Upper lobe of left lung (tissue), 4 donors: Measurements from ENCODE around the gene CD14.

Experiments
- CTCF ChIP-seq, 6 experiments: fragments of 450-650 bp in 4 of 6; fragments of 200-600 bp in 2 of 6; sonication (generic) in 2 of 6; IDR thresholded peaks; one replicate each; pipeline ENCODE4 v1.5.1; 2016 to 2019; ENCODE audit warnings: antibody characterized with exemption in 6 of 6
- EP300 ChIP-seq, 4 donors: sonication (generic); formaldehyde crosslinking; IDR thresholded peaks; one replicate each; pipeline ENCODE4 v1.5.1; 2017; ENCODE audit warnings: antibody characterized with exemption in 4 of 4, control low read depth in 2 of 4

DNA sequence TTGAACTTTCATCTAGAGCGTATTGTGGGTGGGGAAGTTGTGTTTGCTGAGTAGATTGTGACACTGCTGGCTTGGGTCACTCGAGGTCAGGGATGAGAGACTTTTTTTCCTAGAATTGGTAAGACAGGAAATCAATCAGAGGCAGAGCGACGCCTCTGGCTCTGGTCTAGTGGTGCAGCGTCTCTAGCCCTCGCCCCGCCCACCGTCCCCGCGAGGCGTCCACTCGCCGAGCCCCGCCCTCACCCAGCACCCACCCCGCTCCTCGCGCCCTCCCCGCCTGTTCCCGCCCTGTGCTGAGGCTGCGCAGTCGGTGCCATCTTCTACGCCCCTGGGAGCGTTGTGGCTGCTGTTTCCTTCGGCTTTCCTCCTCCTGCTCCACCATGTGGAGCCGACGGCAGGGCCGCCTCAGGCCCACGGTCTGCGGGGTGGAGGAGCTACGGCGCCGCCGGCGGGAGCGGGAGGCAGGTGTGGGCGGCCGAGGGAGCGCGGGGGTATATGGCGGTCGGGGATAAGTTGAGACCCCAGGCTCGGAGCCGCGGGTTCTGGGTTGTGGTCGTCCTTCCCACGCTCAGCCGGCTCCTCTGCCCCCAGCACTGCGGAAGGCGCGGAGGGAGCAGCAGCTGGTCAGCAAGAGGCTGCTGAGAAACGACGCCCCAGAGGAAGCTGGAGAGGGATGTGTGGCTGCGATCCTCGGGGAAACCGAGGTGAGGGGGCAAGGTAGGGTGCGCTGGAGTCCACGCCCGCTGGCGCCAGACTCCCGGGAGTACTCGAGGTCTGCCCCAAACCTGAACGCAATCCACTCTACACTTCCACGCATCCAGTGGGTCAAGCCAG, 6.4 kb upstream of the CD14 start, which contains the start of gene TMCO6:
- TF ChIP-seq CTCF (IDR thresholded peaks at IDR 0.05) (peak; percentile 69 to 79 (median 75)), EP300 (IDR thresholded peaks at IDR 0.05) (peak in 2 of 4 donors; percentile 30 to 84)
